BJ (cell line): ENCODE data around the gene CISTR. TPM values are rescaled to one million over a fixed set of nuclear protein-coding genes. Genes with fewer than 3 reads are reported as not detected.

Experiments used
- CTCF ChIA-PET: fragments of 350-600 bp; formaldehyde crosslinking; extraction: SDS; loops from one replicate; lab custom pipeline; 2021; ENCODE audit warnings: antibody characterized with exemption, inconsistent platforms; lab: Yijun Ruan, JAX
- POLR2A ChIA-PET: fragments of 300-600 bp; sonication (Branson Sonifier 250); formaldehyde crosslinking; extraction: SDS; loops from one replicate; lab custom pipeline; 2021; ENCODE audit warnings: antibody characterized with exemption; lab: Charles Lee
- DNase-seq: peaks from one replicate; pipeline ENCODE4 v3.0.0-alpha.2; 2011; ENCODE audit warnings: low read depth
- H3K27me3 ChIP-seq: 2 replicates; pipeline ENCODE4 v1.6.0; 2011; ENCODE audit warnings: low read length; ENCODE audit not compliant: control insufficient read depth, insufficient read depth
- H3K36me3 ChIP-seq: 2 replicates; pipeline ENCODE4 v1.5.1; 2011; ENCODE audit warnings: low read length; ENCODE audit not compliant: control insufficient read depth, insufficient read depth
- H3K4me3 ChIP-seq: 2 replicates; pipeline ENCODE4 v1.5.1; 2011; ENCODE audit warnings: low read depth, mild to moderate bottlenecking, control low read depth, low read length
- CTCF ChIP-seq: IDR thresholded peaks from 2 replicates; pipeline ENCODE4 v1.5.1; 2011; ENCODE audit warnings: low read depth, mild to moderate bottlenecking, control low read depth, inconsistent platforms, low read length, moderate library complexity; ENCODE audit not compliant: insufficient read depth
- polyA plus RNA-seq: library from polyadenylated mRNA; depleted of rRNA; stranded (reverse); fragments of >200 nt; gene quantifications from 2 replicates; pipeline ENCODE4 v1.2.3, GENCODE V29; 2011; rRNA removed

CISTR gene
- polyA plus RNA-seq, 1 experiment, result not detected

- H3K4me3 ChIP-seq, result no peak overlapping the region
- H3K36me3 ChIP-seq, result no peaks in the 10 kb centered on the region
- TF ChIP-seq CTCF, result no peak
- peaks cover 30% of the 10 kb centered on the region for H3K27me3 ChIP-seq
- CTCF ChIA-PET, result interaction anchor here (1.1 to 13.5 kb wide), 14 partner anchors 9 to 508 kb away, joined by 3 to 324 read pairs (median 4); no protein-coding TSS in a partner anchor
- no peak for DNase-seq
- POLR2A ChIA-PET, result no interaction called here
These were observed 52.1 kb downstream of the CISTR start for GRCh38 chr12:53699678-53700025.

DNA sequence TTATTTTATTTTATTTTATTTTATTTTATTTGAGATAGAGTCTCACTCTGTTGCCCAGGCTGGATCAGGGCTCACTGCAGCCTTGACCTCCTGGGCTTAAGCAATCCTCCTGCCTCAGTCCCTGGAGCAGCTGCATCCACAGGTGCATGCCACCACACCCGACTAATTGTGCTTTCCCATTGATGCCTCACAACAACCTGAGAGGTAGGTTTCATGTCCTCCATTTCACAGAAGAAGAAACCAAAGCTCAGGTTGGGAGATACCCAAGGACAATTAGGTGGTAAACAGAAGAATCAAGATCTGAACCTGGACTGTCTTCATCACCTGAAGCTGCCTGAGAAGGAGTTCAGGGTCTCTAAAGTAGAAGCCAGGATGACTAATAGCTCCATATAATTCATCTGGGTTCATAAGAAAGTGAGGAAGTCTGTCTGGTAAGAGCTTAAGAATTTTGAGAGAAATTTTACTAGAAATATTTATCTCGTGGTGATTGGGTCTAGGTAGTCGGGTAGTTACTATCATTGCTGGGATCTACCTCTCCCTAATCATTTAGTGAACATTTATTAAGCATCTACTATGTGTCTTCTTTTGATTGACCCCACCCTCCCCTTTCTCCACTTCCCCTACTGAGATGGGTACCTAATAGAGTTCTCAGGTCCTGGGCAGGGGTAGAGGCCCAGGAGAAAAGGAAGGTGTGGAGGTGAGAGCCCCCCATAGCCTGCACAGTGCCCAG lies 52.7 kb downstream of the CISTR start:
- no peak for DNase-seq
- no peak for TF ChIP-seq CTCF
- Histone ChIP-seq H3K4me3 (no peak overlapping the region), H3K36me3 (no peaks in the 10 kb centered on the region), H3K27me3 (peaks cover 34% of the 10 kb centered on the region)
- ChIA-PET CTCF (interaction anchor here (0.6 to 13.5 kb wide), 11 partner anchors 10 to 496 kb away, joined by 3 to 324 read pairs (median 4); no protein-coding TSS in a partner anchor), POLR2A (no interaction called here)

DNA sequence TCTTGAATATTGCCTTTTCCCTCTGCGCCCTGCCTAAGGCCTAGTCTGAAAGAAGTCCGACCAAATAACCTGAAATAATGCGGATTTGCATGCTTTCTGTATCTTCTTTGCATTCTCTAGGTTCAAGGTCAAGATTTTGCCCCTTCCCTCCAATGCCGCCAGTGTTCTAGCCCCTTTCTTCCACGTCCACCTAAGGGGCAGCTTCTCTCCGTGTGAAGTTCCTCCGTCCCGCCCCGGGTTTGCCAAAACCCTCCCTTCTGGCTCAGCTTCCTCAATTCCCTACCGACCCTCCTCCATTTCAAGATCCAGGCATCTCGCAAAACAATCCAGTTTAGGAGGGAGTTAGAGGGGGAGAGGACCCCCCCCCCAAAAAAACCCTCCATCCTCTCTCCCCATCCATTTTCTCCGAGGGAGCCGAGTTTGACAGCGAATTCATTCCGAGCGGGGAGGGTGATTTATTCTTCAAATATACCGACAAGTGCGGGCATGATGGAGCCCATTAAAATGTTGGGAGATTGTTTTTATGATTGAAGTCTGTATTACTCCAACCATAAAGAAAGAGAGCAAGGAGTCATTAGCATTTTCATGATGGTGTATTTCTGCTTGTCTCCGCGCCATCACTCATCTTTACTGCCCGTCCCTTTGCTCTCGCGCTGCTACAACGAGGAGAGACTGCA lies 55.0 kb downstream of the CISTR start:
- TF ChIP-seq CTCF, result no peak
- no peak for DNase-seq
- ChIA-PET POLR2A (interaction anchor here (0.7 kb wide), 1 partner anchor 505 kb away, joined by 4 read pairs; no protein-coding TSS in a partner anchor), CTCF (interaction anchor here (13.5 kb wide), 1 partner anchor 48 kb away, joined by 324 read pairs; no protein-coding TSS in a partner anchor)
- no peaks in the 10 kb centered on the region for H3K36me3 ChIP-seq
- no peak overlapping the region for H3K4me3 ChIP-seq
- peaks cover 30% of the 10 kb centered on the region for H3K27me3 ChIP-seq

Other genes starting within 250 kb of the CISTR start
- gene NPFF, start 244.5 kb downstream of the CISTR start, polyA plus RNA-seq, result not detected in 2 replicates
- 21.8 and 22.9 TPM in 2 replicates for gene ATF7, start 125.6 kb downstream of the CISTR start, polyA plus RNA-seq
- gene ATP5MC2, start 75.9 kb downstream of the CISTR start, polyA plus RNA-seq, result 356 and 381 TPM in 2 replicates
- 170 and 206 TPM in 2 replicates for gene CALCOCO1, start 24.5 kb downstream of the CISTR start, polyA plus RNA-seq
- gene HOXC13, start 186.9 kb upstream of the CISTR start, polyA plus RNA-seq, result 1.0 and 1.1 TPM in 2 replicates
- 0.05 and 0.06 TPM in 2 replicates for gene HOXC12, start 202.9 kb upstream of the CISTR start, polyA plus RNA-seq
- 3.2 and 4.9 TPM in 2 replicates for gene HOXC11, start 221.1 kb upstream of the CISTR start, polyA plus RNA-seq
- 11.4 and 18.9 TPM in 2 replicates for gene HOTAIR, start 223.0 kb upstream of the CISTR start, polyA plus RNA-seq
- gene HOXC10, start 233.2 kb upstream of the CISTR start, polyA plus RNA-seq, result 13.9 and 14.9 TPM in 2 replicates
- gene HOXC9, start 248.2 kb upstream of the CISTR start, polyA plus RNA-seq, result 1.2 and 1.8 TPM in 2 replicates